ENCODE results near the gene PCCA.

The PCCA gene

GRCh38 chr13:100179276-100179675 is 90.4 kb downstream of the PCCA start:
- H3K4me3 ChIP-seq (replicated peaks; ENCODE audit: low read depth, low read length) = no peak overlapping the region
- no peak for DNase-seq (ENCODE audit: low read depth)
- no peak for TF ChIP-seq CTCF (IDR thresholded peaks at IDR 0.05; ENCODE audit: low read length, missing control alignments)

- no peak overlapping the region for H3K4me3 ChIP-seq (replicated peaks; ENCODE audit: low read depth, low read length)
- DNase-seq (ENCODE audit: low read depth) = no peak
- TF ChIP-seq CTCF (IDR thresholded peaks at IDR 0.05; ENCODE audit: low read length, missing control alignments) = no peak
Measured at GRCh38 chr13:100182900-100183490, 94.1 kb downstream of the PCCA start.

- no peak overlapping the region for H3K4me3 ChIP-seq (replicated peaks; ENCODE audit: low read depth, low read length)
- no peak for DNase-seq (ENCODE audit: low read depth)
- no peak for TF ChIP-seq CTCF (IDR thresholded peaks at IDR 0.05; ENCODE audit: low read length, missing control alignments)
Measured at GRCh38 chr13:100184095-100184494, 95.2 kb downstream of the PCCA start.

DNA sequence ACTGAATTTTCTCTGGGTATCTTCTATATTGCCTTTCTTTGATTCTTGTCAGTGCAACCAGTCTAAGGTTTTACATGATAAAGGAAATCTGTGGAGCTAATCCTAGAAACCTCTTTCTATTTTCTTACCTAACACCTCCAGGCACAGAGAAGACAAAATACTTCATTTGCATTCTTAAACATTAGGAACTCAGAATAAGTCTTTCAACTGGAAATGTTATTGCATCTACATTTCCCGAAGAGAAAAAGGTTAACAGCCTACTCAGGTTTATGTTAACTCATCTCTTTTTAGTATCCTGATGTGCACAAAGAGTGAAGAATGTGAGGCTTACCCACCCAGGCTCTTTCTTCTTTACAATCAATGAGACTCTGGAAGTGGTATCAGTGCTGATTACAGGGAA is 106.7 kb downstream of the PCCA start:
- TF ChIP-seq CTCF (IDR thresholded peaks at IDR 0.05; ENCODE audit: low read length, missing control alignments) = no peak
- H3K4me3 ChIP-seq (replicated peaks; ENCODE audit: low read depth, low read length) = no peak overlapping the region
- no peak for DNase-seq (ENCODE audit: low read depth)

GRCh38 chr13:100196375-100196774 is 107.5 kb downstream of the PCCA start:
- no peak for DNase-seq (ENCODE audit: low read depth)
- no peak overlapping the region for H3K4me3 ChIP-seq (replicated peaks; ENCODE audit: low read depth, low read length)
- TF ChIP-seq CTCF (IDR thresholded peaks at IDR 0.05; ENCODE audit: low read length, missing control alignments) = no peak

GRCh38 chr13:100197116-100197515 is 108.2 kb downstream of the PCCA start:
- no peak for DNase-seq (ENCODE audit: low read depth)
- TF ChIP-seq CTCF (IDR thresholded peaks at IDR 0.05; ENCODE audit: low read length, missing control alignments) = no peak
- H3K4me3 ChIP-seq (replicated peaks; ENCODE audit: low read depth, low read length) = no peak overlapping the region

All from fibroblast of pulmonary artery (primary cell).